Epithelial cell of esophagus (primary cell): ENCODE data around the gene TMEM19.
A peak's percentile ranks its signal among the peaks of the same experiment; 100 is the strongest.

Experiments used
- DNase-seq: peaks from one replicate; pipeline ENCODE4 v3.0.0; 2010; ENCODE audit warnings: low read depth
- H3K4me3 ChIP-seq: 2 replicates; pipeline ENCODE4 v1.5.1; 2011; ENCODE audit warnings: mild to moderate bottlenecking, low read length, control low read depth
- TF ChIP-seq, protein P1 (sequence below): IDR thresholded peaks from 2 replicates; pipeline ENCODE4 v1.5.1; 2011; ENCODE audit warnings: low read depth, mild to moderate bottlenecking, low read length, control low read depth, inconsistent platforms; ENCODE audit not compliant: insufficient read depth; ENCODE audit errors: missing control alignments

Gene TMEM19

DNA sequence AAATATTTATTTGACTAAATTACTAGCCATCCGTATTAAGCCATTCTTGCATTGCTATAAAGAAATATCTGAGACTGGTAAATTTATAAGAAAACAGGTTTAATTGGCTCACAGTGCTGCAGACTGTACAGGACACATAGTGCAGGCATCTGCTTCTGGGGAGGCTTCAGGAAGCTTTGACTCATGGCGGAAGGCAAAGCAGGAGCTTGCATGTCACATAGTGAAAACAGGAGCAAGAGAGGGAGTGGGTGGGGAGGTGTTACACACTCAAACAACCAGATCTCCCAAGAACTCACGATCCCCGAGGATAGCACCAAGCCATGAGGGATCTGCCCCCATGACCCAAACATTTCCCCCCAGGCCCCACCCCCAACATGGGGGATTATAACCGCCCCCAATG, 42.1 kb downstream of the TMEM19 start:
- TF ChIP-seq, protein P1, sequence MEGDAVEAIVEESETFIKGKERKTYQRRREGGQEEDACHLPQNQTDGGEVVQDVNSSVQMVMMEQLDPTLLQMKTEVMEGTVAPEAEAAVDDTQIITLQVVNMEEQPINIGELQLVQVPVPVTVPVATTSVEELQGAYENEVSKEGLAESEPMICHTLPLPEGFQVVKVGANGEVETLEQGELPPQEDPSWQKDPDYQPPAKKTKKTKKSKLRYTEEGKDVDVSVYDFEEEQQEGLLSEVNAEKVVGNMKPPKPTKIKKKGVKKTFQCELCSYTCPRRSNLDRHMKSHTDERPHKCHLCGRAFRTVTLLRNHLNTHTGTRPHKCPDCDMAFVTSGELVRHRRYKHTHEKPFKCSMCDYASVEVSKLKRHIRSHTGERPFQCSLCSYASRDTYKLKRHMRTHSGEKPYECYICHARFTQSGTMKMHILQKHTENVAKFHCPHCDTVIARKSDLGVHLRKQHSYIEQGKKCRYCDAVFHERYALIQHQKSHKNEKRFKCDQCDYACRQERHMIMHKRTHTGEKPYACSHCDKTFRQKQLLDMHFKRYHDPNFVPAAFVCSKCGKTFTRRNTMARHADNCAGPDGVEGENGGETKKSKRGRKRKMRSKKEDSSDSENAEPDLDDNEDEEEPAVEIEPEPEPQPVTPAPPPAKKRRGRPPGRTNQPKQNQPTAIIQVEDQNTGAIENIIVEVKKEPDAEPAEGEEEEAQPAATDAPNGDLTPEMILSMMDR: no peak
- H3K4me3 ChIP-seq: no peak overlapping the region
- no peak for DNase-seq

DNA sequence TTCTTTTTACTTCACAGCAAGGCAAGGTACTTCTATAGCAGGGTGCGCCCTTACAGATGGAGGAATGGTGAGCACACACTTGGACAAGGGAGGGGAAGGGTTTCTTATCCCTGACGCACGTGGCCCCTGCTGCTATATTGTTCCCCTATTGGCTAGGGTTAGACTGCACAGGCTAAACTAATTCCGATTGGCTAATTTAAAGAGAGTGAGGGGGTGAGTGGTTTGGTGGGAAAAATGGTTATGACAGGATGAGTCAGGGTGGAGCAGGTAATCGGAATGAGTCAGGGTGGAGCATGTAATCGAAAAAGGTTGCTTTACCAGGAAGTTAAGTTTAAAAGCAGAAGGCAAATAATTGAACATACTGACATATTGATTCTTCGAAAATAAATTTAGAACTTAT, 45.1 kb downstream of the TMEM19 start:
- no peak overlapping the region for H3K4me3 ChIP-seq
- DNase-seq: peak; percentile 16
- TF ChIP-seq, protein P1: no peak

DNA sequence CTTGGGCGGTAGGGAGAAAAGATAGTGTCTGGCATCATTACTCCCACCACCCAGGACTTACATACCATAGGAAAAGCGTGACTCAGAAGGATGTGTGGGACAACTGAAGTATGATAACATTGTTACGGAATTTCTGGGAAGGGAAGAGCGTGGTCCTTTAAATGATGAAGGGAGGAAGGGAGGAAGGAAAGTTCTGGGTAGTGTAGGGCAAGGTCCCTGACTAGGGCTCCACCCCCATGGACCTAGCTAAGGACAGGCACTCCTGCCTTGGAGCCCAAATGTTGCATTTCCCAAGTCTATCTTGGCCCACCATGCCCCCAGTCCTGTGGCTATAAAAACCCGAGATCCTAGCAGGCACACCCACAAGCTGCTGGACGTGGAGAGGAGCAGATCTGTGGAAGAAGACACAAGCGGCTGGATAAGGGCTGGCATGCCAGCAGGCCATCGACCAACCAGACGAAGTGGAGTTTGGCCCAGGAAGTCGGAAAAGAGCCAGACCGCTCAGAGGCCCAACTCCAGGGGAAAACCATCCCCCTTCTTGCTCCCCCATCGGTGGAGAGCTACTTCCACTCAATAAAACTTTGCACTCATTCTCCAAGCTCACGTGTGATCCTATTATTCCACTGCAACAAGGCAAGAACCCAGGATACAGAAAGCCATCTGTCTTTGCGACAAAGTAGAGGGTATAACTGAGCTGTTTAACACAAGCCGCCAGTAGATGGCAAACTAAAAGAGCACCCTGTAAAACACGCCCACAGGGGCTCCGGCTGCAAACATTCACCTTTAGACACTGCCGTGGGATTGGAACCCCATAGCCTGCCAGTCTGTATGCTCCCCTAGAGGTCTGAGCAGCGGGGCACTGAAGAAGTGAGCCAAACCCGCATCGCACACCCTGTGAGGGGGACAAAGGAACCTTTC, 45.8 kb downstream of the TMEM19 start:
- DNase-seq: no peak

DNA sequence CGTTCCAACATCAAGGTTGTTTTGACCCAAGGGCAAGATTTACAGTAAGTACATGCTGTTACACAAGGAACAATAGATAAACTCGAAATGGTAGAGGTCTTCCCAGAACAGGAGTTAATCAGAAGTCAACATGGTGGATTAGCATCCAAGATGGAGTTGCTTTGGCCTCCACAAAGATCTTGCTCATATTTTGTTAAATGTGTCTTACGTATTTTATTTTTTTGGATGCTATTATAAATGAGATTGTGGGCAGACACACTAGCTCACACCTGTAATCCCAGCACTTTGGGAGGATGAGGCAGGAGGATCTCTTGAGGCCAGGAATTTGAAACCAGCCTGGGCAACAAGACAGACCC, 46.5 kb downstream of the TMEM19 start:
- no peak for DNase-seq
- no peak overlapping the region for H3K4me3 ChIP-seq
- TF ChIP-seq, protein P1: no peak

More for the DNA sequence above, 45.8 kb downstream of the TMEM19 start:
- TF ChIP-seq, protein P1: no peak
- H3K4me3 ChIP-seq: no peak overlapping the region

DNA sequence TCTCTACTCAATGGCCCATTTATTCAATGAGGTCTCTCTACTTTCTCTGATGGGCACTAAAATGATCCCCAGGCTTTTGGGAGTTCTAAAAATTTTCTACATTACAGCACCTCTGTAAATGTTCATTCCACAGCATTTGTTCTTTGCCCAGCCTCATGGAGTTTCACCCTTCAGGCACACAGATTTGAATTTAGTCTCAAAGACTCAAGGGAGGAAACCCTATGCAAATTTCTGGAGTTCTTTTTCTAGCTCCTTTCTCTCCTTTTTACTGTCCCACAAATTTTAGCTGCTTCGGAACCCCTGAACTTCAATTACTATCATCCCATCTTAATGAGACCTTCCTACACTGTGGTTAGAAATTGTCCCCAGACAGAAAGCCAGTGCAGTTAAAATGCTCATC, 51.3 kb downstream of the TMEM19 start:
- H3K4me3 ChIP-seq: no peak overlapping the region
- no peak for DNase-seq
- TF ChIP-seq, protein P1: no peak

DNA sequence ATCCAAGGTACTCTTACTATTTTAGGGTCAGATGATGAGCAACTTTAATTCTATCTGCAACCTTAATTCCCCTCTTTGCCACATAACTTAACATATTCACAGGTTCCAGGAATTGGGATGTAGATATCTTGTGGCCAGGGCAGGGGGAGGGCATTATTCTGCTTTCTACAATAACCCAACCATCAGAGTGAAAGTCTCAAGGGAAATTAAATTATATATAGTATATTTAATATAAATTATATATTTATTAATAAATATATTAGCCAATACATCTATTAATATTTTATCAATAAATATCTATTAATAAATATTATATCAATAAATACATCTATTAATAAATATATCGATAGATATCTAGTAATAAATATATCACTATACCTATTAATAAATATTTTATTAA, 57.1 kb downstream of the TMEM19 start:
- TF ChIP-seq, protein P1: no peak
- no peak for DNase-seq
- H3K4me3 ChIP-seq: no peak overlapping the region
